ENCODE results near the gene CCDC169. TPM values are rescaled to one million over a fixed set of nuclear protein-coding genes. Genes with fewer than 3 reads are reported as not detected.

CCDC169 gene
- total RNA-seq, 4 donors from 2014 or later = 0.38 to 4.0 (median 2.1) TPM

GRCh38 chr13:36183901-36184300 lies 113.7 kb downstream of the CCDC169 start:
- no peaks in the 10 kb centered on the region for H3K9me3 ChIP-seq
- no peaks in the 10 kb centered on the region for H3K36me3 ChIP-seq
- no peaks in the 10 kb centered on the region for H3K4me1 ChIP-seq
- intact Hi-C loops (cut with DNase I) = no loop called here
- H3K4me3 ChIP-seq (replicated peaks in 1 of 3) = no peak overlapping the region
- TF ChIP-seq CTCF (IDR thresholded peaks at IDR 0.05) (no peak), POLR2A (IDR thresholded peaks at IDR 0.05) (no peak)
- no peaks in the 10 kb centered on the region for H3K27me3 ChIP-seq
- no peak overlapping the region for H3K27ac ChIP-seq
- DNase-seq = no peak

Small RNAs within 50 kb of the gene (small RNA-seq; reads per million reads assigned to genes)
- gene RNU6-71P = not detected

Other genes starting within 250 kb of the CCDC169 start
- 10 to 100 TPM; 11.9 to 26.4 (median 15.5) TPM for gene DCLK1, start 166.4 kb downstream of the CCDC169 start, total RNA-seq
- gene SOHLH2, start 83.3 kb downstream of the CCDC169 start, total RNA-seq = under 1 TPM in 1 of 4 donors, not detected in 3; 0.13 TPM
- 10 to 100 TPM; 63.1 to 86.9 (median 77.5) TPM for gene SPART, start 48.6 kb upstream of the CCDC169 start, total RNA-seq
- gene CCNA1, start 134.7 kb upstream of the CCDC169 start, total RNA-seq = under 1 TPM; 0.22 to 0.94 (median 0.56) TPM

All from thyroid gland (tissue), 4 donors.